ENCODE measurements around the gene N4BP2.
A peak's percentile ranks its signal among the peaks of the same experiment; 100 is the strongest.

N4BP2 gene

GRCh38 chr4:40043786-40044185 lies 12.9 kb upstream of the N4BP2 start:
- Histone ChIP-seq H3K79me2 (ENCODE audit: insufficient read depth, low read depth) (no peaks in the 10 kb centered on the region), H4K20me1 (ENCODE audit: insufficient read depth) (no peaks in the 10 kb centered on the region), H3K4me3 (IDR thresholded peaks at IDR 0.05; ENCODE audit: insufficient read depth, low read depth, low read length) (no peak overlapping the region), H2AFZ (ENCODE audit: low read depth) (no peak overlapping the region), H3K4me2 (no peak overlapping the region), H3K27ac (no peak overlapping the region), H3K9ac (no peak overlapping the region), H3K27me3 (ENCODE audit: insufficient read depth, low read depth) (no peaks in the 10 kb centered on the region), H3K4me1 (ENCODE audit: low read depth, poor library complexity, severe bottlenecking) (no peaks in the 10 kb centered on the region), H3K36me3 (ENCODE audit: insufficient read depth) (no peaks in the 10 kb centered on the region)
- no peak for TF ChIP-seq CTCF (conservative IDR thresholded peaks at IDR 0.05; ENCODE audit: low read depth, low read length)

- Histone ChIP-seq H3K79me2 (ENCODE audit: insufficient read depth, low read depth) (no peaks in the 10 kb centered on the region), H3K36me3 (ENCODE audit: insufficient read depth) (no peaks in the 10 kb centered on the region), H3K9ac (no peak overlapping the region), H3K27me3 (ENCODE audit: insufficient read depth, low read depth) (no peaks in the 10 kb centered on the region), H3K27ac (no peak overlapping the region), H3K4me1 (ENCODE audit: low read depth, poor library complexity, severe bottlenecking) (no peaks in the 10 kb centered on the region), H3K4me3 (IDR thresholded peaks at IDR 0.05; ENCODE audit: insufficient read depth, low read depth, low read length) (no peak overlapping the region), H3K4me2 (no peak overlapping the region), H2AFZ (ENCODE audit: low read depth) (no peak overlapping the region), H4K20me1 (ENCODE audit: insufficient read depth) (no peaks in the 10 kb centered on the region)
- no peak for TF ChIP-seq CTCF (conservative IDR thresholded peaks at IDR 0.05; ENCODE audit: low read depth, low read length)
These were observed 10.2 kb upstream of the N4BP2 start for GRCh38 chr4:40046311-40046980.

- no peak overlapping the region for H3K27ac ChIP-seq
- H3K4me1 ChIP-seq (ENCODE audit: low read depth, poor library complexity, severe bottlenecking): peaks cover 13% of the 10 kb centered on the region
- H3K9ac ChIP-seq: no peak overlapping the region
- H4K20me1 ChIP-seq (ENCODE audit: insufficient read depth): no peaks in the 10 kb centered on the region
- no peaks in the 10 kb centered on the region for H3K27me3 ChIP-seq (ENCODE audit: insufficient read depth, low read depth)
- H3K36me3 ChIP-seq (ENCODE audit: insufficient read depth): no peaks in the 10 kb centered on the region
- H3K4me2 ChIP-seq: no peak overlapping the region
- H2AFZ ChIP-seq (ENCODE audit: low read depth): no peak overlapping the region
- no peak for TF ChIP-seq CTCF (conservative IDR thresholded peaks at IDR 0.05; ENCODE audit: low read depth, low read length)
- peaks cover 3% of the 10 kb centered on the region; the same call in 1 of the 2 replicates for H3K79me2 ChIP-seq (ENCODE audit: insufficient read depth, low read depth)
- H3K4me3 ChIP-seq (IDR thresholded peaks at IDR 0.05; ENCODE audit: insufficient read depth, low read depth, low read length): no peak overlapping the region
These were observed 3.5 kb upstream of the N4BP2 start for GRCh38 chr4:40053161-40053560.

- H3K27me3 ChIP-seq (ENCODE audit: insufficient read depth, low read depth): no peaks in the 10 kb centered on the region
- peak overlapping the region; percentile 42 for H3K4me2 ChIP-seq
- no peaks in the 10 kb centered on the region for H3K36me3 ChIP-seq (ENCODE audit: insufficient read depth)
- H2AFZ ChIP-seq (ENCODE audit: low read depth): peak overlapping the region; percentile 90
- peak overlapping the region; percentile 97 for H3K27ac ChIP-seq
- H3K4me1 ChIP-seq (ENCODE audit: low read depth, poor library complexity, severe bottlenecking): peaks cover 19% of the 10 kb centered on the region
- peaks cover 18% of the 10 kb centered on the region; the same call in 1 of the 2 replicates for H3K79me2 ChIP-seq (ENCODE audit: insufficient read depth, low read depth)
- TF ChIP-seq CTCF (conservative IDR thresholded peaks at IDR 0.05; ENCODE audit: low read depth, low read length): no peak
- H4K20me1 ChIP-seq (ENCODE audit: insufficient read depth): no peaks in the 10 kb centered on the region
- H3K4me3 ChIP-seq (IDR thresholded peaks at IDR 0.05; ENCODE audit: insufficient read depth, low read depth, low read length): peak overlapping the region; percentile 27
- peak overlapping the region; percentile 95 for H3K9ac ChIP-seq
These were observed 1.2 kb upstream of the N4BP2 start for GRCh38 chr4:40055511-40055862.

All from KMS-11 (cell line).